ENCODE measurements around the gene PAPSS2. TPM values are rescaled to one million over a fixed set of nuclear protein-coding genes. Genes with fewer than 3 reads are reported as not detected.

PAPSS2 gene
- total and polyA plus RNA-seq, 7 experiments from 2014 or later: 0.05 to 1.6 (median 0.22) TPM

- DNase-seq (no peak), ATAC-seq (no peak)
- Mint-ChIP-seq H3K4me3 (no peak overlapping the region), H3K9me3 (no peaks in the 10 kb centered on the region), H3K36me3 (peaks cover 5 to 46% (median 34%) of the 10 kb centered on the region in 5 donors), H3K4me1 (peaks cover 0 to 15% (median 0%) of the 10 kb centered on the region in 7 donors), H3K27ac (no peak overlapping the region), H3K27me3 (no peaks in the 10 kb centered on the region)
- H3K4me3 ChIP-seq (ENCODE audit: low read length): no peak overlapping the region
- ChIA-PET CTCF (no interaction called here), POLR2A (interaction anchor here (0.7 kb wide), 1 partner anchor 107 kb away, joined by 3 read pairs; no protein-coding TSS in a partner anchor)
- H3K27me3 ChIP-seq (ENCODE audit: control insufficient read depth in 2 of 2, insufficient read depth in 2 of 2, low read length in 2 of 2): no peaks in the 10 kb centered on the region
- H3K9me3 ChIP-seq (ENCODE audit: control insufficient read depth in 2 of 3, low read length in 3 of 3): no peaks in the 10 kb centered on the region
- H3K36me3 ChIP-seq (ENCODE audit: control insufficient read depth in 2 of 3, insufficient read depth in 3 of 3, low read length in 3 of 3): peaks cover 3 to 25% (median 8%) of the 10 kb centered on the region in 3 experiments
- H3K4me1 ChIP-seq (ENCODE audit: control insufficient read depth in 2 of 2, insufficient read depth in 2 of 2, low read length in 2 of 2): no peaks in the 10 kb centered on the region
- intact Hi-C loops (cut with micrococcal nuclease): no loop called here
- no peak overlapping the region for H3K27ac ChIP-seq (ENCODE audit: low read depth, low read length)
Measured at GRCh38 chr10:87765666-87766376, 106.1 kb downstream of the PAPSS2 start.

- no peak for ATAC-seq
- no peak overlapping the region for H3K27ac Mint-ChIP-seq
Measured at GRCh38 chr10:87767253-87767652, 107.6 kb downstream of the PAPSS2 start.

GRCh38 chr10:87771871-87772500 lies 112.3 kb downstream of the PAPSS2 start:
- H3K4me1 Mint-ChIP-seq: peaks cover 0 to 8% (median 2%) of the 10 kb centered on the region in 7 donors
- Histone ChIP-seq H3K36me3 (ENCODE audit: control insufficient read depth in 2 of 3, insufficient read depth in 3 of 3, low read length in 3 of 3) (peaks cover 3 to 30% (median 4%) of the 10 kb centered on the region in 3 experiments), H3K4me3 (ENCODE audit: low read length) (no peak overlapping the region), H3K27me3 (ENCODE audit: control insufficient read depth in 2 of 2, insufficient read depth in 2 of 2, low read length in 2 of 2) (no peaks in the 10 kb centered on the region), H3K27ac (ENCODE audit: low read depth, low read length) (no peak overlapping the region), H3K9me3 (ENCODE audit: control insufficient read depth in 2 of 3, low read length in 3 of 3) (no peaks in the 10 kb centered on the region), H3K4me1 (ENCODE audit: control insufficient read depth in 2 of 2, insufficient read depth in 2 of 2, low read length in 2 of 2) (no peaks in the 10 kb centered on the region)
- H3K4me3 Mint-ChIP-seq: no peak overlapping the region
- DNase-seq: peak in 4 of 9 donors; percentile 2 to 18 (median 10)
- intact Hi-C loops (cut with micrococcal nuclease): loop anchor here (1.0 to 10.0 kb wide), 4 partner anchors 115 to 239 kb away; no protein-coding TSS in a partner anchor
- H3K27ac Mint-ChIP-seq: peak overlapping the region in 2 of 9 donors; percentile 7 to 11
- H3K36me3 Mint-ChIP-seq: peaks cover 0 to 38% (median 32%) of the 10 kb centered on the region in 5 donors
- H3K27me3 Mint-ChIP-seq: no peaks in the 10 kb centered on the region
- POLR2A ChIA-PET: no interaction called here
- ATAC-seq: no peak
- no peaks in the 10 kb centered on the region for H3K9me3 Mint-ChIP-seq
- CTCF ChIA-PET: interaction anchor here (0.9 kb wide), 1 partner anchor 1479 kb away, joined by 3 read pairs; no protein-coding TSS in a partner anchor

More at GRCh38 chr10:87767253-87767652, 107.6 kb downstream of the PAPSS2 start:
- intact Hi-C loops (cut with micrococcal nuclease): no loop called here
- CTCF ChIA-PET: no interaction called here
- Histone ChIP-seq H3K27ac (ENCODE audit: low read depth, low read length) (no peak overlapping the region), H3K36me3 (ENCODE audit: control insufficient read depth in 2 of 3, insufficient read depth in 3 of 3, low read length in 3 of 3) (peaks cover 3 to 25% (median 8%) of the 10 kb centered on the region in 3 experiments), H3K4me3 (ENCODE audit: low read length) (no peak overlapping the region), H3K9me3 (ENCODE audit: control insufficient read depth in 2 of 3, low read length in 3 of 3) (no peaks in the 10 kb centered on the region), H3K27me3 (ENCODE audit: control insufficient read depth in 2 of 2, insufficient read depth in 2 of 2, low read length in 2 of 2) (no peaks in the 10 kb centered on the region), H3K4me1 (ENCODE audit: control insufficient read depth in 2 of 2, insufficient read depth in 2 of 2, low read length in 2 of 2) (no peaks in the 10 kb centered on the region)
- Mint-ChIP-seq H3K9me3 (no peaks in the 10 kb centered on the region), H3K36me3 (peaks cover 5 to 41% (median 34%) of the 10 kb centered on the region in 5 donors), H3K4me3 (no peak overlapping the region), H3K27me3 (no peaks in the 10 kb centered on the region), H3K4me1 (peaks cover 0 to 5% (median 0%) of the 10 kb centered on the region in 7 donors)
- POLR2A ChIA-PET: no interaction called here
- DNase-seq: no peak

GRCh38 chr10:87775766-87776165 lies 116.1 kb downstream of the PAPSS2 start:
- Histone ChIP-seq H3K27ac (ENCODE audit: low read depth, low read length) (no peak overlapping the region), H3K36me3 (ENCODE audit: control insufficient read depth in 2 of 3, insufficient read depth in 3 of 3, low read length in 3 of 3) (peaks cover 0 to 23% (median 0%) of the 10 kb centered on the region in 3 experiments)

GRCh38 chr10:87776328-87776727 lies 116.7 kb downstream of the PAPSS2 start:
- ChIA-PET POLR2A (interaction anchor here (0.7 kb wide), 1 partner anchor 16 kb away, joined by 3 read pairs; no protein-coding TSS in a partner anchor), CTCF (no interaction called here)
- Mint-ChIP-seq H3K4me1 (peaks cover 2 to 15% (median 7%) of the 10 kb centered on the region in 7 donors), H3K4me3 (no peak overlapping the region), H3K27ac (peak overlapping the region in 2 of 9 donors; percentile 8 to 25), H3K36me3 (peaks cover 0 to 37% (median 24%) of the 10 kb centered on the region in 5 donors), H3K27me3 (no peaks in the 10 kb centered on the region), H3K9me3 (no peaks in the 10 kb centered on the region)
- H3K9me3 ChIP-seq (ENCODE audit: control insufficient read depth in 2 of 3, low read length in 3 of 3): no peaks in the 10 kb centered on the region
- no peak overlapping the region for H3K4me3 ChIP-seq (ENCODE audit: low read length)
- ATAC-seq: no peak
- H3K4me1 ChIP-seq (ENCODE audit: control insufficient read depth in 2 of 2, insufficient read depth in 2 of 2, low read length in 2 of 2): no peaks in the 10 kb centered on the region
- H3K27ac ChIP-seq (ENCODE audit: low read depth, low read length): no peak overlapping the region
- peaks cover 0 to 25% (median 0%) of the 10 kb centered on the region in 3 experiments for H3K36me3 ChIP-seq (ENCODE audit: control insufficient read depth in 2 of 3, insufficient read depth in 3 of 3, low read length in 3 of 3)
- H3K27me3 ChIP-seq (ENCODE audit: control insufficient read depth in 2 of 2, insufficient read depth in 2 of 2, low read length in 2 of 2): no peaks in the 10 kb centered on the region
- DNase-seq: no peak
- intact Hi-C loops (cut with micrococcal nuclease): loop anchor here in 1 of 2 donors (2.0 to 10.0 kb wide), 2 partner anchors 16 to 242 kb away; no protein-coding TSS in a partner anchor

More at GRCh38 chr10:87775766-87776165, 116.1 kb downstream of the PAPSS2 start:
- Mint-ChIP-seq H3K4me1 (peaks cover 2 to 9% (median 6%) of the 10 kb centered on the region in 7 donors), H3K9me3 (no peaks in the 10 kb centered on the region), H3K36me3 (peaks cover 0 to 32% (median 20%) of the 10 kb centered on the region in 5 donors), H3K4me3 (no peak overlapping the region), H3K27ac (peak overlapping the region in 6 of 9 donors; percentile 8 to 61 (median 34)), H3K27me3 (no peaks in the 10 kb centered on the region)
- no peaks in the 10 kb centered on the region for H3K27me3 ChIP-seq (ENCODE audit: control insufficient read depth in 2 of 2, insufficient read depth in 2 of 2, low read length in 2 of 2)
- no peaks in the 10 kb centered on the region for H3K4me1 ChIP-seq (ENCODE audit: control insufficient read depth in 2 of 2, insufficient read depth in 2 of 2, low read length in 2 of 2)
- H3K4me3 ChIP-seq (ENCODE audit: low read length): no peak overlapping the region
- CTCF ChIA-PET: no interaction called here
- no peaks in the 10 kb centered on the region for H3K9me3 ChIP-seq (ENCODE audit: control insufficient read depth in 2 of 3, low read length in 3 of 3)
- POLR2A ChIA-PET: interaction anchor here (0.7 kb wide), 1 partner anchor 15 kb away, joined by 3 read pairs; no protein-coding TSS in a partner anchor
- intact Hi-C loops (cut with micrococcal nuclease): loop anchor here in 1 of 2 donors (2.0 to 10.0 kb wide), 2 partner anchors 15 to 241 kb away; no protein-coding TSS in a partner anchor
- DNase-seq (no peak), ATAC-seq (no peak)

- Mint-ChIP-seq H3K9me3 (no peaks in the 10 kb centered on the region), H3K4me1 (peaks cover 4 to 43% (median 20%) of the 10 kb centered on the region in 7 donors), H3K36me3 (peaks cover 5 to 62% (median 33%) of the 10 kb centered on the region in 5 donors), H3K4me3 (no peak overlapping the region), H3K27me3 (no peaks in the 10 kb centered on the region), H3K27ac (peak overlapping the region in 1 of 9 donors; percentile 36)
- ATAC-seq: no peak
- H3K9me3 ChIP-seq (ENCODE audit: control insufficient read depth in 2 of 3, low read length in 3 of 3): no peaks in the 10 kb centered on the region
- CTCF ChIA-PET: no interaction called here
- DNase-seq: no peak
- H3K27ac ChIP-seq (ENCODE audit: low read depth, low read length): no peak overlapping the region
- no peaks in the 10 kb centered on the region for H3K4me1 ChIP-seq (ENCODE audit: control insufficient read depth in 2 of 2, insufficient read depth in 2 of 2, low read length in 2 of 2)
- no peaks in the 10 kb centered on the region for H3K27me3 ChIP-seq (ENCODE audit: control insufficient read depth in 2 of 2, insufficient read depth in 2 of 2, low read length in 2 of 2)
- intact Hi-C loops (cut with micrococcal nuclease): no loop called here
- no peak overlapping the region for H3K4me3 ChIP-seq (ENCODE audit: low read length)
- peaks cover 0 to 27% (median 0%) of the 10 kb centered on the region in 3 experiments for H3K36me3 ChIP-seq (ENCODE audit: control insufficient read depth in 2 of 3, insufficient read depth in 3 of 3, low read length in 3 of 3)
- POLR2A ChIA-PET: no interaction called here
Measured at GRCh38 chr10:87781545-87781944, 121.9 kb downstream of the PAPSS2 start.

All from naive thymus-derived CD4-positive, alpha-beta T cell (primary cell).